CD4-positive, alpha-beta memory T cell (primary cell): ENCODE results near the gene RPL14. TPM values are rescaled to one million over a fixed set of nuclear protein-coding genes. Genes with fewer than 3 reads are reported as not detected.

ENCODE experiments used
- CTCF ChIA-PET: fragments of 350-600 bp; sonication (Branson Sonifier 250); formaldehyde crosslinking; loops from one replicate; lab custom pipeline; 2021; ENCODE audit warnings: inconsistent platforms; ENCODE audit not compliant: partially characterized antibody; lab: Charles Lee
- POLR2A ChIA-PET: fragments of 350-600 bp; sonication (Branson Sonifier 250); formaldehyde crosslinking; loops from one replicate; lab custom pipeline; 2021; ENCODE audit not compliant: partially characterized antibody; lab: Charles Lee
- DNase-seq, 5 donors: peaks; one replicate each; pipeline versions ENCODE4 v3.0.0 to v3.0.0-alpha.2; 2020 to 2022; ENCODE audit warnings: mixed read lengths in 1 of 5
- H3K27ac ChIP-seq: one replicate; pipeline ENCODE4 v1.7.0; 2013; ENCODE audit warnings: low read depth, low read length
- H3K27me3 ChIP-seq: 2 replicates; pipeline ENCODE4 v1.7.0; 2013; ENCODE audit warnings: mild to moderate bottlenecking, low read length, moderate library complexity; ENCODE audit not compliant: insufficient read depth
- H3K36me3 ChIP-seq: 2 replicates; pipeline ENCODE4 v1.7.0; 2013; ENCODE audit warnings: mild to moderate bottlenecking, low read length, moderate library complexity; ENCODE audit not compliant: insufficient read depth
- H3K4me1 ChIP-seq: 2 replicates; pipeline ENCODE4 v1.7.0; 2013; ENCODE audit warnings: mild to moderate bottlenecking, low read length, moderate library complexity; ENCODE audit not compliant: insufficient read depth
- H3K4me3 ChIP-seq, 2 donors: one replicate each; pipeline ENCODE4 v1.7.0; 2013; ENCODE audit warnings: low read length in 2 of 2, mild to moderate bottlenecking in 1 of 2
- H3K9me3 ChIP-seq, 2 donors: one replicate each; pipeline ENCODE4 v1.7.0; 2013; ENCODE audit warnings: low read length in 2 of 2, control low read depth in 1 of 2; ENCODE audit not compliant: control insufficient read depth in 1 of 2
- H3K27ac Mint-ChIP-seq, 7 donors: one replicate each; pipeline ENCODE4 v1.8.0; 2020 to 2021; ENCODE audit warnings: mixed read lengths in 7 of 7, mild to moderate bottlenecking in 6 of 7, inconsistent platforms in 3 of 7, moderate library complexity in 3 of 7
- H3K27me3 Mint-ChIP-seq, 2 donors: one replicate each; pipeline ENCODE4 v1.8.0; 2020 to 2021; ENCODE audit warnings: mixed read lengths in 2 of 2
- H3K36me3 Mint-ChIP-seq, 2 donors: one replicate each; pipeline ENCODE4 v1.8.0; 2020 to 2021; ENCODE audit warnings: mixed read lengths in 2 of 2, inconsistent platforms in 1 of 2, mild to moderate bottlenecking in 1 of 2
- H3K4me1 Mint-ChIP-seq, 4 donors: one replicate each; pipeline ENCODE4 v1.8.0; 2020 to 2021; ENCODE audit warnings: mixed read lengths in 4 of 4, mild to moderate bottlenecking in 1 of 4
- H3K4me3 Mint-ChIP-seq, 8 donors: one replicate each; pipeline ENCODE4 v1.8.0; 2020 to 2021; ENCODE audit warnings: mixed read lengths in 8 of 8, mild to moderate bottlenecking in 7 of 8, moderate library complexity in 6 of 8, inconsistent platforms in 3 of 8
- H3K9me3 Mint-ChIP-seq, 8 donors: one replicate each; pipeline ENCODE4 v1.8.0; 2020 to 2021; ENCODE audit warnings: mixed read lengths in 8 of 8, mild to moderate bottlenecking in 5 of 8, inconsistent platforms in 3 of 8, moderate library complexity in 1 of 8
- intact Hi-C: fragments of 100-400 bp; cut with micrococcal nuclease; formaldehyde crosslinking; loops from one replicate; pipeline ENCODE4 v1.15.1; 2023
- polyA plus RNA-seq, 2 donors: library from polyadenylated mRNA; unstranded; fragments of 300-500 nt; fragmentation: Illumina TruSeq; gene quantifications; one replicate each; pipeline ENCODE4 v1.2.3, GENCODE V29; 2021
- total RNA-seq, 2 experiments: library from RNA; stranded (reverse); gene quantifications; one replicate each; pipeline ENCODE4 v1.2.3, GENCODE V29; 2021

The RPL14 gene
- total and polyA plus RNA-seq, 4 experiments from 2014 or later, result 1,004 to 2,785 (median 2,169) TPM

GRCh38 chr3:40494698-40495097, 37.6 kb downstream of the RPL14 start:
- Mint-ChIP-seq H3K27ac (peak overlapping the region in 1 of 7 donors; percentile 72), H3K4me1 (no peaks in the 10 kb centered on the region), H3K4me3 (no peak overlapping the region), H3K9me3 (no peaks in the 10 kb centered on the region), H3K36me3 (peaks cover 4 to 9% of the 10 kb centered on the region in 2 donors), H3K27me3 (no peaks in the 10 kb centered on the region)
- ChIA-PET POLR2A (interaction anchor here (1.6 kb wide), 1 partner anchor 17 kb away, joined by 4 read pairs; no protein-coding TSS in a partner anchor), CTCF (interaction anchor here (1.4 kb wide), 2 partner anchors 11 to 12 kb away, joined by 4 read pairs; partner anchors contain the start of gene ZNF620)
- DNase-seq, result no peak
- Histone ChIP-seq H3K27ac (no peak overlapping the region), H3K4me1 (no peaks in the 10 kb centered on the region), H3K27me3 (no peaks in the 10 kb centered on the region), H3K36me3 (no peaks in the 10 kb centered on the region), H3K4me3 (no peak overlapping the region), H3K9me3 (no peaks in the 10 kb centered on the region)
- intact Hi-C loops, result no loop called here

GRCh38 chr3:40497288-40497687, 40.1 kb downstream of the RPL14 start:
- no peak overlapping the region for H3K27ac Mint-ChIP-seq
- Histone ChIP-seq H3K27me3 (no peaks in the 10 kb centered on the region), H3K27ac (no peak overlapping the region), H3K4me3 (no peak overlapping the region), H3K36me3 (no peaks in the 10 kb centered on the region), H3K4me1 (no peaks in the 10 kb centered on the region), H3K9me3 (no peaks in the 10 kb centered on the region)
- H3K4me3 Mint-ChIP-seq, result no peak overlapping the region
- no peak for DNase-seq
- H3K36me3 Mint-ChIP-seq, result no peaks in the 10 kb centered on the region
- CTCF ChIA-PET, result no interaction called here
- H3K27me3 Mint-ChIP-seq, result no peaks in the 10 kb centered on the region
- H3K9me3 Mint-ChIP-seq, result no peaks in the 10 kb centered on the region
- no peaks in the 10 kb centered on the region for H3K4me1 Mint-ChIP-seq
- POLR2A ChIA-PET, result no interaction called here
- intact Hi-C loops, result no loop called here

GRCh38 chr3:40499952-40500351, 42.8 kb downstream of the RPL14 start:
- Histone ChIP-seq H3K27me3 (no peaks in the 10 kb centered on the region), H3K27ac (no peak overlapping the region), H3K9me3 (no peaks in the 10 kb centered on the region), H3K4me1 (no peaks in the 10 kb centered on the region), H3K36me3 (no peaks in the 10 kb centered on the region), H3K4me3 (no peak overlapping the region)
- Mint-ChIP-seq H3K27me3 (no peaks in the 10 kb centered on the region), H3K27ac (no peak overlapping the region), H3K9me3 (peaks cover 0 to 1% (median 0%) of the 10 kb centered on the region in 8 donors), H3K4me1 (peaks cover 0 to 3% (median under 1%) of the 10 kb centered on the region in 4 donors), H3K4me3 (no peak overlapping the region), H3K36me3 (no peaks in the 10 kb centered on the region)
- ChIA-PET POLR2A (no interaction called here), CTCF (no interaction called here)
- intact Hi-C loops, result no loop called here
- DNase-seq, result no peak

- no peak overlapping the region for H3K4me3 Mint-ChIP-seq
- H3K4me3 ChIP-seq, result no peak overlapping the region
- no peaks in the 10 kb centered on the region for H3K36me3 ChIP-seq
- no peaks in the 10 kb centered on the region for H3K27me3 ChIP-seq
- ChIA-PET CTCF (no interaction called here), POLR2A (no interaction called here)
- no peaks in the 10 kb centered on the region for H3K36me3 Mint-ChIP-seq
- H3K4me1 Mint-ChIP-seq, result peaks cover 8 to 21% (median 14%) of the 10 kb centered on the region in 4 donors
- H3K27ac ChIP-seq, result no peak overlapping the region
- H3K4me1 ChIP-seq, result peaks cover 8% of the 10 kb centered on the region
- no peak overlapping the region for H3K27ac Mint-ChIP-seq
- H3K27me3 Mint-ChIP-seq, result no peaks in the 10 kb centered on the region
- H3K9me3 Mint-ChIP-seq, result peaks cover 0 to 1% (median 0%) of the 10 kb centered on the region in 8 donors
- no peaks in the 10 kb centered on the region for H3K9me3 ChIP-seq
- no peak for DNase-seq
- intact Hi-C loops, result no loop called here
Observed at GRCh38 chr3:40502034-40502433, 44.9 kb downstream of the RPL14 start.

- intact Hi-C loops, result no loop called here
- no peaks in the 10 kb centered on the region for H3K27me3 Mint-ChIP-seq
- POLR2A ChIA-PET, result interaction anchor here (1.5 to 3.7 kb wide), 8 partner anchors 17 to 195 kb away, joined by 4 to 28 read pairs (median 7); partner anchors contain the start of genes EIF1B, RPL14, ZNF619 and ZNF621
- H3K9me3 ChIP-seq, result no peaks in the 10 kb centered on the region
- no peaks in the 10 kb centered on the region for H3K27me3 ChIP-seq
- peaks cover 8% of the 10 kb centered on the region for H3K4me1 ChIP-seq
- no peak overlapping the region for H3K27ac ChIP-seq
- CTCF ChIA-PET, result interaction anchor here (0.9 to 3.1 kb wide), 9 partner anchors 10 to 80 kb away, joined by 3 to 10 read pairs (median 4); partner anchors contain the start of genes RPL14 and ZNF619
- no peaks in the 10 kb centered on the region for H3K36me3 Mint-ChIP-seq
- H3K9me3 Mint-ChIP-seq, result peaks cover 0 to 1% (median 0%) of the 10 kb centered on the region in 8 donors
- DNase-seq, result no peak
- H3K36me3 ChIP-seq, result no peaks in the 10 kb centered on the region
- H3K4me1 Mint-ChIP-seq, result peaks cover 8 to 21% (median 14%) of the 10 kb centered on the region in 4 donors
- peak overlapping the region in 5 of 7 donors; percentile 25 to 92 (median 34) for H3K27ac Mint-ChIP-seq
- H3K4me3 Mint-ChIP-seq, result peak overlapping the region; percentile 70 to 98 (median 96)
- H3K4me3 ChIP-seq, result no peak overlapping the region
Observed at GRCh38 chr3:40504636-40505430, 47.7 kb downstream of the RPL14 start.

- Histone ChIP-seq H3K4me3 (peak within 1 kb of the TSS; percentile 74 to 92), H3K4me1 (peaks cover 8% of the 10 kb centered on the region), H3K36me3 (no peaks in the 10 kb centered on the region), H3K27ac (peak within 1 kb of the TSS; percentile 44), H3K9me3 (no peaks in the 10 kb centered on the region), H3K27me3 (no peaks in the 10 kb centered on the region)
- Mint-ChIP-seq H3K9me3 (peaks cover 0 to 1% (median 0%) of the 10 kb centered on the region in 8 donors), H3K27ac (peak within 1 kb of the TSS; percentile 70 to 95 (median 92)), H3K36me3 (peaks cover 2 to 7% of the 10 kb centered on the region in 2 donors), H3K27me3 (no peaks in the 10 kb centered on the region), H3K4me1 (peaks cover 8 to 21% (median 14%) of the 10 kb centered on the region in 4 donors), H3K4me3 (peak within 1 kb of the TSS; percentile 95 to 98 (median 97))
- ChIA-PET CTCF (interaction anchor here (0.5 to 3.1 kb wide), 15 partner anchors 11 to 197 kb away, joined by 3 to 10 read pairs (median 3); partner anchors contain the start of genes EIF1B, RPL14 and ZNF619), POLR2A (interaction anchor here (0.5 to 3.7 kb wide), 11 partner anchors 10 to 196 kb away, joined by 3 to 28 read pairs (median 6); partner anchors contain the start of genes EIF1B, RPL14, ZNF619 and ZNF621)
- intact Hi-C loops, result loop anchor here (1.0 to 2.0 kb wide), 2 partner anchors 18 to 29 kb away; partner anchors contain the start of genes ZNF619 and ZNF621
- peak; percentile 26 to 57 (median 34) for DNase-seq
Observed at GRCh38 chr3:40505599-40506462, 48.7 kb downstream of the RPL14 start, which contains the start of gene ZNF620. ZNF620 (plus strand) TSS chr3:40506039; CDS start chr3:40506353, 314 bp downstream.
